GM21786 (cell line): ENCODE results near the gene COA3.
A peak's percentile ranks its signal among the peaks of the same experiment; 100 is the strongest.

ENCODE experiments used
- ATAC-seq: cut with Tn5 transposase; IDR thresholded peaks from one replicate; pipeline ENCODE4 v1.9.1; 2021; ENCODE audit not compliant: unreplicated experiment

The COA3 gene, protein sequence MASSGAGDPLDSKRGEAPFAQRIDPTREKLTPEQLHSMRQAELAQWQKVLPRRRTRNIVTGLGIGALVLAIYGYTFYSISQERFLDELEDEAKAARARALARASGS

DNA sequence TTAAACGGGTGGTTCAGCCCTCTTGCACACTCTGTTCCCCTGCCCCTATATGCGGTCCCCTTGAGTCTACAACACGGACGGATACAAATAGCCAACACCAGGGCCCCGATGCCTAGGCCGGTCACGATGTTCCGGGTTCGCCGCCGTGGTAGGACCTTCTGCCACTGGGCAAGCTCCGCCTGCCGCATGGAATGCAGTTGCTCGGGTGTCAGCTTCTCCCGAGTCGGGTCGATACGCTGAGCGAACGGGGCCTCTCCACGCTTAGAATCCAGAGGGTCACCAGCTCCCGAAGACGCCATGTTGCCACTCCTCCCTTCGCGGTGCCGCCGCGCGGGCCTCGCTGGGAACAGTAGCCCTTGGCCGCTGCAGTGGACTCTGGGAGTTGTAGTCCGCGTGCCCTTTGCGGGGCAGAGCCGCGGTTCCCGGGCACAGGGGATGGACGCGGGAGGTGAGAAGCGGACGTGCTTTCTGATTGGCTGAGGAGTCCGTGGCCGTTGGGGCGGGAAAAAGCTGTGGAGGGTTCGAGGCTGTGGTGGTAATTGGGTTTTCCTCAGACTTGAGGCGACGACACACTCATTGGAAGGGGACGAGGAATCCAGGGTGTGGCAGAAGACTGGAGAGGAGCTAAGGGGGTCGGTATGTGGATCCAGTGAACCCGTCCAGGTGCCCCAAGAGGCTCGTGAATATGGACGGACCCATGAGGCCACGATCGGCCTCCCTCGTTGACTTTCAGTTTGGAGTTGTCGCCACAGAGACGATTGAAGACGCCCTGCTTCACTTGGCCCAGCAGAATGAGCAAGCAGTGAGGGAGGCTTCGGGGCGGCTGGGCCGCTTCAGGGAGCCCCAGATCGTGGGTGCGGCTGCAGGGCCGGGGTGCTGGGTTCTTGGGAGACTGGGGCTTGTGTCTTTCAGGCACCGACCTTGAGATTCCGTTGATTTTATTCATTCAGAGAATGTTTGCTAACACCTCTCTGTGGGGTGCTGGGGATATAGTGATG is at the start of gene COA3, which contains the start of gene CNTD1:
TSS of gene COA3 (minus strand) at position 322 of the 998 bp plus-strand sequence. CDS start at position 299, 23 bp downstream.
TSS of gene CNTD1 (plus strand) at position 479 of the 998 bp plus-strand sequence. CDS start at position 686, 207 bp downstream.
- ATAC-seq: peak; percentile 71

DNA sequence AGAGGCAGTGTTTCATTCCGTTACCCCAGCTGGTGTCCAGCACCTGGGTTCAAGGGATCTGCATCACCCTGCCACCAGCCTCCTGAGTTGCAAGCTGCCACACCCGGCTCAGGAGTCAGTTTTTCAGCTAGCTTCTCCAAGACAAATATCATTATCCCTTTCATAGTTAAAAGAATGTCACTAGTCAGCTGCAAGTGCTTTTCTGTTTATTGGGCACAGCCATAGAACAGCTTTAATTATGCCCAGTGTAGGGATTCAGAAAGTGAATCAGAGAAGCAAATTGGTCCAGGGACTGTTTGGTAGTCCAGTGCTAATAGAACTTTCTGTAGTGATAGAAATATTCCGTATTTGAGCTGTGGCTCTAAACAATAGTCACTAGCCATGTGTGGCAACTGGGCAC is 49.6 kb upstream of the COA3 start:
- ATAC-seq: no peak

DNA sequence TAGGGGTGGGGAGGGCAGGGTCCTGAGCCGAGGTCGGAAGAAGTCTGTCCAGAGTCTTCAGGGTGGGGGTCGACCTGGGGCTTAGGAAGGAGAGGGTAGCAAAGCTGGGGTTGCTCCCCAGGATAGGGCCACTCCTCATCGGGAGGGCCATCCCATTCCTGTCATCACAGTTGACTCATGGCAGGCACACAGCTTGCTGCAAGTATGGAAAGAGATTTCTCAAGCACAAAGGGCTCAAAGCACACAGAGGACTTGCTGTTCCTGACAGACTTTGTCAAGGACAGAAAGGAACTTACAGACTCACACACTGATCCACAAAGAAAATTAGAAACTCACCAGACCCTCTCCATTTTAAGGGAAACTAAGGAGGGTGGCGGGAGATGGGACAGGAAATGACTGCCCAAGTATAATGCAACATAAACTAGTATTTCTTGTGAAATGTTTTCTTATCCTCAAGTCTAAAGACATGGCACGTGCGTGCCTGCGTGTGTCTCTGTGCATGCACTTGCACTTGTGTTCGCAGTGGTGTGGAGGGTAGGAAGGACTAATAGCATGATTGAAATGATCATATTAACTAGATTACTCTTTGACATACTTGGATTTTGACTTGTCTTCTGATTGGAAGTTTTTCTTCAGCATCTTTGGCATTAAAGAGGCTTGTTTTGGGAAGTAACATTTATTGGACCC is 48.2 kb upstream of the COA3 start:
- no peak for ATAC-seq

DNA sequence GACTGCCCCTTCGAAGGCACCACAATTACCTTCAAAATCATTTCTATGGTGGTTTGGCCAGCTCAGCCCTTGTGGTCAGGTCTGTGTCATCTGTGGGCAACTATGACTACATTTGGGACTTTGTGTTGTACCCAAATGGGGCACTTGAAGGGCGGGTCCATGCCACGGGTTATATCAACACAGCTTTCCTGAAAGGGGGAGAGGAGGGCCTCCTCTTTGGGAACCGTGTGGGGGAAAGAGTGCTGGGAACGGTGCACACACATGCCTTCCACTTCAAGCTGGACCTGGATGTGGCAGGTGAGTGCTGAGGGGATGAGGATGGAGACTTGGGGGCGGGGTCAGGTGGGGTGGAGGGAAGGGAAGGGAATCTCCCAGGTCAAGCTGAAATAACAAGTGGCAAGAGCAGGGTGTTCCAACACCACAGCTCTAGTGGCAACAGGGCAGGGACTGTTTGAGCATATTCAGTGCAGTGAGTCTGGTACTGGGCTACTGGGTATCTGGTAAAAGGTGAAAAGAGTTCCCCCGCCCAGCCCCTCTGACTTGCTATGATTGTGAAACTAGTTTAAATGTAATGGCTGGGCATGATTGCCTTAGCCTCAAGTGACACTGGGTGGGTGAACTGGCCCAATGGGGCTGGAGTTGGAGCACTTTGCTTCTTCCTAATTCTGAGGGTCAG is 47.6 kb upstream of the COA3 start:
- no peak for ATAC-seq

DNA sequence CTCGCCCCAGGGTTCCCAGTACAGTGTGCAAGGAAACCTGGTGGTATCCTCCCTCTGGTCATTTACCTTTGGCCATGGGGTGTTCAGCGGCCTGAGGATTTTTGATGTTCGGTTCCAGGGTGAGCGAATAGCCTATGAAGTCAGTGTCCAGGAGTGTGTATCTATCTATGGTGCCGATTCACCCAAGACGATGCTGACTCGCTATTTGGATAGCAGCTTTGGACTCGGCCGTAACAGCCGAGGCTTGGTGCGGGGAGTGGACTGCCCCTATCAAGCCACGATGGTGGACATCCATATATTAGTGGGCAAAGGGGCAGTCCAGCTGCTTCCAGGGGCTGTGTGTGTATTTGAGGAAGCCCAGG is 47.0 kb upstream of the COA3 start:
- no peak for ATAC-seq

DNA sequence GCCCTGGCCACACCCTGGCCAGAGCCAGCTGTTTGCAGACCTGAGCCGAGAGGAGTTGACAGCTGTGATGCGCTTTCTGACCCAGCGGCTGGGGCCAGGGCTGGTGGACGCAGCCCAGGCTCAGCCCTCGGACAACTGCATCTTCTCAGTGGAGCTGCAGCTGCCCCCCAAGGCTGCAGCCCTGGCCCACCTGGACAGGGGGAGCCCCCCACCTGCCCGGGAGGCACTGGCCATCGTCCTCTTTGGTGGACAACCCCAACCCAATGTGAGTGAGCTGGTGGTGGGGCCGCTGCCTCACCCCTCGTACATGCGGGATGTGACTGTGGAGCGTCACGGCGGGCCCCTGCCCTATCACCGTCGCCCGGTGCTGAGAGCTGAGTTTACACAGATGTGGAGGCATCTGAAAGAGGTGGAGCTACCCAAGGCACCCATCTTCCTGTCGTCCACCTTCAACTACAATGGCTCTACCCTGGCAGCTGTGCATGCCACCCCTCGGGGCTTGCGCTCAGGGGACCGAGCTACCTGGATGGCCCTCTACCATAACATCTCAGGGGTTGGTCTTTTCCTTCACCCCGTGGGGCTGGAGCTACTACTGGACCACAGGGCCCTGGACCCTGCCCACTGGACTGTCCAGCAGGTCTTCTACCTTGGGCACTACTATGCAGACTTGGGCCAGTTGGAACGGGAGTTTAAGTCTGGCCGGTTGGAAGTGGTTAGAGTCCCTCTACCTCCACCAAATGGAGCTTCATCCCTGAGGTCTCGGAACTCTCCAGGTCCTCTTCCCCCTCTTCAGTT is 46.5 kb upstream of the COA3 start:
- ATAC-seq: no peak

DNA sequence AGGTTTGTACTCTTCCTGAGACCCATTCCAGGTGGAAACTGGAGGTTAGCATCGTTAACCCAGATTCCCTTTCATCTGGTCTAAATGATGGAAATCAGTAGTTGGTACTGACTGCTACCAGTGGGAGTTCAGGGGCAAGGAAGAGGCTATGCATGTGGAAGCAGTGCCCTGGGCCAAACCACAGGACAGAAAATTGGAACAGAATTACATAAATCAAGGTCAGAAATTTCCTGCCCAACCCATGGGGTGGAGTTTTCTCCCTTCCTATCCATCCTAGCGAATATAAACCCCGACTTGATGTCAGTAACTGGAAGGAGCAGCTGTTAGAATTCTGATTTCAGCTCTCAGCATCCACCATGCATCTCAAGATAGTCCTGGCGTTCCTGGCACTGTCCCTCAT is 45.8 kb upstream of the COA3 start, which contains the start of gene AOC2:
TSS of gene AOC2 (plus strand) at position 310 of the 400 bp plus-strand sequence. CDS start at position 357, 47 bp downstream.
- ATAC-seq: no peak

DNA sequence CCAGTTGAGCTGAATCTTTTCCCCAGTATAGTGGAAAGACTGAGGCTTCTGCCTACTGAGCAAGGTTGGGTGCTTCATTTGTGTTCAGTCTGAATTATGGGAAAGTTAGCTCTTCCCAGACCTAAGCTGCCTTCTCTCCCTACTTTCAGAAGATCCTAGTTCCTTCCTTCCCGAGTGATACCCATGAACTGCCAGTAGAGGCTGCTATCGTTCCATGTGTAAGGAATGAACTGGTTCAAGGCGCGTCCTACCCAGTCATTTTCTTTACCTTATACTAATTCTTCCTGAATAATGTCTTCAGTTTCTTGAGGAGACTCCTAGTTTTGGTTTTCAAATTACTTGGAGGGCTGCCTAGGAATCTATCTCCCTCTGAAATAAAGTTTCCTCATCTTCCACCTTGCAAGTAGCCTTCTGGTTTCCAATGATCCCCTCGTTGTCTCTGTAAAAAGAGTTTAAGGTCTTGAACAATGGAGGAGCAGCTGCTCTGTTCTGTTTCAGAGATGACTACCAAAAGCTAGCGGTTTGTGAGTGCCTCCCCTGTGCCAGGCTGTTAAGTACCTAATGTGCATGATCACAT is 44.9 kb upstream of the COA3 start:
- no peak for ATAC-seq

DNA sequence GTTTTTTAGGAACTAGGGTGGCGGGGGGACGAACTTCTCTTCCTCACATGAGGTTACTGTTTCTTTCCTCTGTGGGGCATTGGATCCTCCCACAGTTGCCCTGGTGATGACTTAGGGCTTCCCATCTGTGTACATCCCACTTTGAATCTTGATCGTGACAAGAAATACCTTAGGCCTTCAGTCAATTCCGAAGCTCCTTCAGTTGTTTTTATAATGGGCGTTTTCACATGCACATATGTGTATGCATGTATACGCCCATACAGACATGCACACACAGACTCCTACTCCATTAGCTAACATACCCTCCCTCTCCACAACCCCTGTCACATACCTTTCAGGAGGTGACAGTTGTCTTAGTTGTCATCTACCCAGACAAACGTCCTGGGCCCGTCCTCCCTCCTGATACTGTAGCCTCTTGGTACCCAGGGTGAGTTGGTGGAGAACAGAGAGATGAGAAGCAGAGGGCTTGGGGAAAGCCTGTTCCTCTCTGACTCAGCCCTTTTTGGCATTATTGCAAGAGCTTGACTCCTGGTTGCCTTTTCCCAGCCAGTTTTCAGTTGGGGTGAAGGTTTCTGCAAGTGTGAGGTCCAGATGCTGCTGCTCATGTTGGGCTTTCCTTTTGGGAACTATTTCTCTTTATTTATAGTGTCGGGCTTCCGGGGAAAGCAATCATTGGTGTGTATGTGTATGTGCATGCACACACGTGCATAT is 43.6 kb upstream of the COA3 start:
- ATAC-seq: no peak

DNA sequence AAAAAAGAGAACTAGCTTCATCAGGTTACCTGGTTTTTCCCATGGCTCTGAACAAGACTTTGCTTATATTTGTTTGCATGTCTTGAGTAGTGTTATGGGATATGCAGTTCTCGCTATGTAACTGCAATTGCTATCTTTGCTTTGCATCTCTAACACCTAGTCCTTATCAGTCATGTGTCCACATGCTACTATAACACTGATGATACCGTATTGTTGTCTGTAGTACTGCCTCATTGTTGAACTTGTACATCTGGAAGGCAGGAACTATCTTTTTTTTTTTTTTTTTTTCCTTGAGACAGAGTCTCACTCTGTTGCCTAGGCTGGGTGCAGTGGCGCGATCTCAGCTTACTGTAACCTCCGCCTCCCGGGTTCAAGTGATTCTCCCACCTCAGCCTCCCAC is 37.2 kb upstream of the COA3 start:
- no peak for ATAC-seq

DNA sequence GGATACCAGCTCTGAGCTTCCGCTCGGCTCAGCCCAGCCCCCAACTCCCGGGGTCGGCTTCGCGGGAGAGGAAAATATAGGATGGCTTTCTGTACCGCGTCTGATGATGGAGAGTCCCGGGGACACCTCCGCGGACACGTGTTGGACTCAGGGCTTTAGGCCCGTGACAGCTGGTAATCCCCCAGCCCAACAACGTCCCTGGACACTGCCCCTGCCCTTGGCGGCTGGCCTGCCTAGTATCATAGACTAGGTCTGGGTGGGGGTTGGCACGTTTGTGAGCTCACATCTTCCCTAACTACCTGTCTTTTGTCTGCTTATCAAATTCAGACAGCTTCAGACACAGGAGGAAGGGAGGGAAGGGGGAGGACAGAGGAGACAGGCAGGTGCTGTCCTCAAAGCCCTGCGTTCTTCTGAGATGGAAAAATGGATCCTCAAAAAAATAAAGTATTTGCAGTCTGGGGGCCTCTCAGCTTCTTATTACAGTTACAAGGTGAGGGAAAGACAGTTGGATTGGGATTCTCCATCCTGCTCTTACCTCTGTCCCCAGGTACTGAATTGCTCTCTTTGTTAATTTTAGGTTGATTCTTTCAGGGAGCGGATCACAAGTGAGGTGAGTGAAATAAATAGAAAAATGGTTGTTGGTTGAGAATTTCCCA is 35.4 kb upstream of the COA3 start:
- peak; percentile 12 for ATAC-seq

DNA sequence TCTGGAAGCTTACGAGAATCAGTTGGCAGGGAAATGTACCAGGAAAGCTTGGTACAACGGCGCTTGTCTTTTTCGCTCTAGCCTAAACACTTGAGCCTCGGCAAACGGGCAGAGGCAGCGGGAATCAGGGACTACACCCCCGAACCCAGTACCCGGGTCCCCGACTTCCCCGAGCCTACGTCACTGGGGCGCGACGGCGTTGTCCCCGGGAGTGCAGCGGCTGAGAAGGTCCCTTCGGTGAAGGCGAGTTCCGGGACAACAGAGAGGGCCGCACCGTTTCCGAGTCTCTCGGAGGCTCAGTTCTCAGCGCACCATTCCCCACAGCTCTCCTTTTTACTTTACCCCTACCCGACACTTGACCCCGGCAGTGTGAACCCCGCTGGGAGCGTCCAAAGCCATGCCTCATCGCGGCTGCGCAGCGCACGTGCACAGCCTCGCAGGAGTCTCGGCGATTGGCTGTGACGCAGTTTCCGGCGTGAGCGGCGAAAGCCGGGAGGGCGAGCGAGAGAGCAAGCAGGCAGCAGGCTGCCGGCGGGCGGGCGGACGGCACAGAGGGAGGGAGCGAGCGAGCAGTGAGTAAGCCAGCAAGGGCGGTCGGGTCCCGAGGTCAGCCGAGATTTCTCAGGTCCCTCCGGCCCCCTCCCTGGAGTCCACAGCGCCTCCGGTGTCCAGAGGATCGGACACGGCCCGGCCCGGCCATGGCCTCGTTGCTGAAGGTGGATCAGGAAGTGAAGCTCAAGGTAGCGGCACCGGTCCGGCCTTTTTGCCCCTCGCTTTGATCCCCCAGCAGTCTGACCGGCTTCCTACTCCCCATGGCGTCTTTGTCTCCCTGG is 34.6 kb upstream of the COA3 start, which contains the start of gene PSME3:
TSS of gene PSME3 (plus strand) at position 464 of the 833 bp plus-strand sequence. CDS start at position 699, 235 bp downstream.
- ATAC-seq: peak; percentile 88

DNA sequence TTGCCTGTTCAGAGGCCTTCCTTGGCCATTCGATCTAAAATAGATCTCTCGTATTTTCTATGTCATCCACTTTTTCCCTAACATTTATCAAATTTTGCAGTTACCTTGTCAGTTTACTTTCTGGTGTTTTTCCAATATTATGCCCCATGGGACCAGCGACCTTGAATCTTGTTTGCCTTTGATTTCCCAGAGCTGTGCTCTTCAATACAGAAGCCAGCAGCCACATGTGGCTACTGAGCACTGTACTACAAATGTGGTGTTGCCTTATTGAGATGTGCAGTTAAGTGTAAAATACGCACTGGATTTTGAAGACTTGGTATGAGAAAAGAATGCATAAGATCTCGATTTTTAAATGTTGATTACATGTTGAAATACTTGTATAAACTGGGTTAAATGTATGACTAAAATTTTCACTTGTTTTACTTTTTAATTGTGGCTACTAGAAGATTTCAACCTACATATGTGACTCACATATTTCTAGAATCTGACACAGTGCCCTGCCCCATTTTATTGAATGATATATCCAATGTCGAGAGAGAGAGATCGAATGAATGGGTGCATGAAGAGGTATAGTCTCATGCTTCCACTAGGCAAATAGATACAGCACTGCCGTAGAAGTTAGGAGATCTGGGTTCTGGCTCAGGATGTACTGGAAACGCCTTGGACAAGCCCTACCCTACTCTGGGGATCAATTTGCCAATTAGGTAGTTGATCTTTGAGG is 33.9 kb upstream of the COA3 start:
- no peak for ATAC-seq

DNA sequence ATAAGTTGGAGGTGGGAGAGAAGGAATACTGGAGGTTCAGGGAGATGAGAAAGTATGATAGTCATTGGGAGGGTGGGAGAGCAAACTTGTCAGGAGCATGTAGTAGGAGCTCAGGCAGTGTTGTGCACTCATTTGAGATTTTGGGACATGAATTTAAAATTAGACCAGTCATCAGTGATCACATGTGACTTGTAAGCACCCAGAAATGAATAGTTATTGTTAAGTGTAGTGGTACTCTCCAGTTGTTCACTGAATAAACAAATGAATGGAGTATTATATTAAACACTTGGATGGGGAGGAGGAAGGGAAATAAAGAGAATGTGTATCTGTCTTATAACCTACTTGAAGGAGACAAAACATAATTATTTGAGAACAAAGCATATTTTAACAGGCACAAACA is 32.5 kb upstream of the COA3 start:
- ATAC-seq: no peak

DNA sequence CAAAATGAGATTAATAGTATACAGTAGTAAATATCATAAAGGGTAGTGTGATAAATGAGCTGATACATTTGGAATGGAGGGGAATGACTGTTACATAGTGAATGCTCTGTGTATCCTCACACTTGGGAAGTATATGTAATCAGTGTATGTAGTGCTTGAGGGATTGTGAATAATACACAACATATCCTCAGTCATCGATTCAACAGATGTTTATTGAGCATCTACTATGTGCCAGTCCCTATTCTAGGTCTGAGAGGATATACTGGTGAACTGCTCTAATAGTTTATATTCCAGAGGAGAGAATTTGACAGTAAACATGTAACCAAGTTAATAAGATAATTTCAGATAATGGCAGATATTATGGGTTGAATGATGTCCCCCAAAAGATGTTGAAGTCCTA is 29.0 kb upstream of the COA3 start:
- ATAC-seq: no peak

DNA sequence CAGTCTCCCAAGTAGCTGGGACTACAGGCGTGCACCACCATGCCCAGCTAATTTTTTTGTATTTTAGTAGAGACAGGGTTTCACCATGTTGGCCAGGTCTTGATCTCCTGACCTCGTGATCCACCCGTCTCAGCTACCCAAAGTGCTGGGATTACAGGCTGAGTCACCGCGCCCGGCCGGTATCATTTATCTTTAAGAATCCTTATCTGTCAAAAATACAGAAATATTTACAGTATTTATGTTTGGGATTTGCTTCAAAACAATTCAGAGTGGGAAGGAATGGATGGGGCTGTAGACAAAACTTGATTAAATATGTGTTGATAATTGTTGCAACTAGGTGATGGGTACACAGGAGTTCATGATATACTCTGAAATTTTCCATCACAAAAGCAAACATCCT is 22.7 kb upstream of the COA3 start:
- no peak for ATAC-seq

DNA sequence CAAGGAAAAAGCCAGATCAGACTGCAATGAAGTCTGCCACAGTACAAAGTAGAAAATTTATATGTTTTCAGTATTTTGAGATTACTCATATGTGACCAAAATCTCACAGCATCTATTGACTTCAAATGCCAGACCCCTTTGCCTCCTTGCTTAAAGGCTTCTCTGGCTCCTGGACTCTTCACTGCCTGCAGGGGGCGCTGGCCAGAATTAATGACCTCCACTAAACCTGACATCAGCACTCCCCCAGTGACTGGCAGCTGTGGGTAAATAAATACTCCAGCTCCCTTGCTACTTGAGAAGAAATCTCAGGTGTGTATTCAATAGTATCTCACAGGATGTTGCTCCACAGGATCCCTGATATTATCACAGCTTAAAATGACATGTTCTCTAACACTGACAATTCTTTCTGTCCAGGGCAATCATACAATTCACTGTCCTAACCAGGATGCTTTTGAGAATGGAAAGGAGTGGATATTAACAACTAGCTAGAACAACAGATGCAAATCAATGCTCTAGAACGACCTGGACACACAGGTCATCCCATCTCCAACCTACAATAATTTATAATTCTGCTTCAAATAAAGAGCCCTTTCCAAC is 21.5 kb upstream of the COA3 start:
- ATAC-seq: no peak
